GM23338 (cell line): ENCODE data around the gene SLC26A11. TPM values are rescaled to one million over a fixed set of nuclear protein-coding genes. Genes with fewer than 3 reads are reported as not detected.

Source experiments
- ATAC-seq: fragments of 200-7000 bp; cut with Tn5 transposase; 3 replicates; pipeline ENCODE4 v1.9.1; 2020
- DNase-seq: peaks from one replicate; pipeline ENCODE4 v3.0.0-alpha.2; 2015; ENCODE audit warnings: low spot score
- H2AFZ ChIP-seq: fragments of 200-600 bp; sonication (generic); 2 replicates; pipeline ENCODE4 v1.8.0; 2016; ENCODE audit warnings: antibody characterized with exemption, mild to moderate bottlenecking, moderate library complexity
- H3F3A ChIP-seq: fragments of 200-600 bp; sonication (generic); replicated peaks from 2 replicates; pipeline ENCODE4 v1.8.0; 2017; ENCODE audit warnings: antibody characterized with exemption, mixed run types, low read depth
- H3K27ac ChIP-seq: fragments of 200-600 bp; sonication (generic); 2 replicates; pipeline ENCODE4 v1.6.1; 2016; ENCODE audit warnings: low read depth
- H3K27me3 ChIP-seq: fragments of 200-600 bp; sonication (generic); 2 replicates; pipeline ENCODE4 v1.8.0; 2016; ENCODE audit warnings: mild to moderate bottlenecking, mixed run types, moderate library complexity; ENCODE audit not compliant: insufficient read depth
- H3K36me3 ChIP-seq: fragments of 200-600 bp; sonication (generic); 2 replicates; pipeline ENCODE4 v1.8.0; 2016; ENCODE audit warnings: mild to moderate bottlenecking; ENCODE audit not compliant: insufficient read depth
- H3K4me1 ChIP-seq: fragments of 200-600 bp; sonication (generic); 2 replicates; pipeline ENCODE4 v1.8.0; 2016; ENCODE audit warnings: mild to moderate bottlenecking, moderate library complexity; ENCODE audit not compliant: insufficient read depth
- H3K4me2 ChIP-seq: fragments of 200-600 bp; sonication (generic); 2 replicates; pipeline ENCODE4 v1.7.1; 2017; ENCODE audit warnings: mixed run types
- H3K4me3 ChIP-seq: fragments of 200-600 bp; sonication (generic); 2 replicates; pipeline ENCODE4 v1.6.1; 2016; ENCODE audit warnings: mixed run types
- H3K79me2 ChIP-seq: fragments of 200-600 bp; sonication (generic); replicated peaks from 2 replicates; pipeline ENCODE4 v1.8.0; 2017; ENCODE audit warnings: mild to moderate bottlenecking; ENCODE audit not compliant: insufficient read depth
- H3K9me2 ChIP-seq: fragments of 200-600 bp; sonication (generic); 2 replicates; pipeline ENCODE4 v1.8.0; 2017; ENCODE audit not compliant: insufficient read depth
- H4K20me1 ChIP-seq: fragments of 200-600 bp; sonication (generic); replicated peaks from 2 replicates; pipeline ENCODE4 v1.8.0; 2017; ENCODE audit warnings: mild to moderate bottlenecking; ENCODE audit not compliant: insufficient read depth
- H3K27ac Mint-ChIP-seq: 2 replicates; pipeline ENCODE4 v1.8.0; 2020; ENCODE audit warnings: inconsistent platforms, mild to moderate bottlenecking, moderate library complexity, mixed read lengths
- H3K27me3 Mint-ChIP-seq: 3 replicates; pipeline ENCODE4 v1.8.0; 2022; ENCODE audit warnings: low read depth, mild to moderate bottlenecking, moderate library complexity, mixed read lengths, inconsistent platforms; ENCODE audit not compliant: insufficient read depth, poor library complexity
- H3K36me3 Mint-ChIP-seq: 3 replicates; pipeline ENCODE4 v1.8.0; 2021; ENCODE audit warnings: low read depth, mild to moderate bottlenecking, inconsistent platforms, moderate library complexity, mixed read lengths
- H3K4me1 Mint-ChIP-seq: 3 replicates; pipeline ENCODE4 v1.8.0; 2020; ENCODE audit warnings: mild to moderate bottlenecking, inconsistent platforms, mixed read lengths
- H3K4me3 Mint-ChIP-seq: 3 replicates; pipeline ENCODE4 v1.8.0; 2021; ENCODE audit warnings: moderate library complexity, mild to moderate bottlenecking, inconsistent platforms, mixed read lengths
- H3K9me3 Mint-ChIP-seq: 3 replicates; pipeline ENCODE4 v1.8.0; 2020; ENCODE audit warnings: moderate library complexity, mild to moderate bottlenecking, inconsistent platforms, mixed read lengths
- CREB1 ChIP-seq: fragments of 250-450 bp; sonication (Bioruptor Pico); IDR thresholded peaks from 2 replicates; pipeline ENCODE4 v1.5.0; 2020; ENCODE audit warnings: low read depth, mild to moderate bottlenecking, moderate library complexity
- CTCF ChIP-seq, 2 experiments: fragments of 200-600 bp in 1 of 2; sonication (generic) in 1 of 2; conservative IDR thresholded peaks; 2 replicates each; pipeline versions ENCODE4 v1.5.1 to v1.6.1; 2016 to 2017; ENCODE audit warnings: antibody characterized with exemption in 2 of 2, low read depth in 2 of 2, mild to moderate bottlenecking in 2 of 2, moderate library complexity in 1 of 2
- ETS1 ChIP-seq: IDR thresholded peaks from 2 replicates; pipeline ENCODE4 v1.6.1; 2016; ENCODE audit warnings: antibody characterized with exemption
- EZH2 ChIP-seq: fragments of 200-600 bp; sonication (generic); IDR thresholded peaks from one replicate; pipeline ENCODE4 v1.8.0; 2017; ENCODE audit warnings: antibody characterized with exemption, mild to moderate bottlenecking, low read depth; ENCODE audit not compliant: unreplicated experiment
- EZH2phosphoT487 ChIP-seq: fragments of 200-600 bp; sonication (generic); IDR thresholded peaks from one replicate; pipeline ENCODE4 v1.8.1; 2018; ENCODE audit warnings: antibody characterized with exemption; ENCODE audit not compliant: unreplicated experiment
- JUNB ChIP-seq: IDR thresholded peaks from one replicate; pipeline ENCODE4 v1.6.1; 2016; ENCODE audit warnings: antibody characterized with exemption; ENCODE audit not compliant: unreplicated experiment
- NANOG ChIP-seq: IDR thresholded peaks from 2 replicates; pipeline ENCODE4 v1.6.1; 2016; ENCODE audit warnings: antibody characterized with exemption, borderline replicate concordance
- POLR2AphosphoS5 ChIP-seq: IDR thresholded peaks from 2 replicates; pipeline ENCODE4 v1.6.1; 2016; ENCODE audit warnings: antibody characterized with exemption, low read depth
- REST ChIP-seq: IDR thresholded peaks from one replicate; pipeline ENCODE4 v1.6.1; 2018; ENCODE audit warnings: antibody characterized with exemption; ENCODE audit not compliant: unreplicated experiment
- STAT1 ChIP-seq: IDR thresholded peaks from one replicate; pipeline ENCODE4 v1.6.1; 2016; ENCODE audit warnings: antibody characterized with exemption; ENCODE audit not compliant: unreplicated experiment
- ZNF114 ChIP-seq: fragments of 250-450 bp; sonication (Bioruptor Pico); IDR thresholded peaks from 2 replicates; pipeline ENCODE4 v1.5.0; 2020; ENCODE audit warnings: mild to moderate bottlenecking, moderate library complexity
- ZNF331 ChIP-seq: fragments of 250-450 bp; sonication (Bioruptor Pico); IDR thresholded peaks from 2 replicates; pipeline ENCODE4 v1.5.0; 2020; ENCODE audit warnings: low read depth, mild to moderate bottlenecking, moderate library complexity
- polyA plus RNA-seq: library from polyadenylated mRNA; unstranded; fragments of >200 nt; fragmentation: Nextera tagmentation; extraction: Ambion mirVana; gene quantifications from 2 replicates; pipeline ENCODE4 v1.2.1, GENCODE V29; 2016
- total RNA-seq: library from RNA; depleted of rRNA; stranded (reverse); fragments of >200 nt; shearing (Covaris generic); gene quantifications from 2 replicates; pipeline ENCODE4 v1.2.3, GENCODE V29; 2014
- TF ChIP-seq, protein P1 (sequence below): fragments of 250-450 bp; sonication (Bioruptor Pico); IDR thresholded peaks from 2 replicates; pipeline ENCODE4 v1.5.0; 2020; ENCODE audit warnings: mild to moderate bottlenecking, moderate library complexity

SLC26A11 gene
- total and polyA plus RNA-seq, 2 experiments from 2014 or later = 10.9 to 23.0 TPM

GRCh38 chr17:80191865-80192661 is 28.2 kb upstream of the SLC26A11 start:
- H3K27ac Mint-ChIP-seq = no peak overlapping the region
- Histone ChIP-seq H3K27me3 (no peaks in the 10 kb centered on the region), H3K4me1 (no peaks in the 10 kb centered on the region), H3K27ac (no peak overlapping the region), H3K4me2 (no peak overlapping the region), H3K79me2 (no peaks in the 10 kb centered on the region), H3K4me3 (no peak overlapping the region), H3F3A (0 out of 2 replicates have a peak, but pooled peaks cover 3% of the 10 kb centered on the region), H4K20me1 (no peaks in the 10 kb centered on the region), H2AFZ (no peak overlapping the region), H3K36me3 (no peaks in the 10 kb centered on the region), H3K9me2 (no peaks in the 10 kb centered on the region)
- H3K36me3 Mint-ChIP-seq = no peaks in the 10 kb centered on the region
- DNase-seq (no peak), ATAC-seq (no peak)
- H3K4me3 Mint-ChIP-seq = no peak overlapping the region
- peaks cover 20% of the 10 kb centered on the region for H3K27me3 Mint-ChIP-seq
- H3K4me1 Mint-ChIP-seq = peaks cover 2% of the 10 kb centered on the region; the same call in 2 of the 3 replicates
- no peaks in the 10 kb centered on the region for H3K9me3 Mint-ChIP-seq
- TF ChIP-seq, protein P1, sequence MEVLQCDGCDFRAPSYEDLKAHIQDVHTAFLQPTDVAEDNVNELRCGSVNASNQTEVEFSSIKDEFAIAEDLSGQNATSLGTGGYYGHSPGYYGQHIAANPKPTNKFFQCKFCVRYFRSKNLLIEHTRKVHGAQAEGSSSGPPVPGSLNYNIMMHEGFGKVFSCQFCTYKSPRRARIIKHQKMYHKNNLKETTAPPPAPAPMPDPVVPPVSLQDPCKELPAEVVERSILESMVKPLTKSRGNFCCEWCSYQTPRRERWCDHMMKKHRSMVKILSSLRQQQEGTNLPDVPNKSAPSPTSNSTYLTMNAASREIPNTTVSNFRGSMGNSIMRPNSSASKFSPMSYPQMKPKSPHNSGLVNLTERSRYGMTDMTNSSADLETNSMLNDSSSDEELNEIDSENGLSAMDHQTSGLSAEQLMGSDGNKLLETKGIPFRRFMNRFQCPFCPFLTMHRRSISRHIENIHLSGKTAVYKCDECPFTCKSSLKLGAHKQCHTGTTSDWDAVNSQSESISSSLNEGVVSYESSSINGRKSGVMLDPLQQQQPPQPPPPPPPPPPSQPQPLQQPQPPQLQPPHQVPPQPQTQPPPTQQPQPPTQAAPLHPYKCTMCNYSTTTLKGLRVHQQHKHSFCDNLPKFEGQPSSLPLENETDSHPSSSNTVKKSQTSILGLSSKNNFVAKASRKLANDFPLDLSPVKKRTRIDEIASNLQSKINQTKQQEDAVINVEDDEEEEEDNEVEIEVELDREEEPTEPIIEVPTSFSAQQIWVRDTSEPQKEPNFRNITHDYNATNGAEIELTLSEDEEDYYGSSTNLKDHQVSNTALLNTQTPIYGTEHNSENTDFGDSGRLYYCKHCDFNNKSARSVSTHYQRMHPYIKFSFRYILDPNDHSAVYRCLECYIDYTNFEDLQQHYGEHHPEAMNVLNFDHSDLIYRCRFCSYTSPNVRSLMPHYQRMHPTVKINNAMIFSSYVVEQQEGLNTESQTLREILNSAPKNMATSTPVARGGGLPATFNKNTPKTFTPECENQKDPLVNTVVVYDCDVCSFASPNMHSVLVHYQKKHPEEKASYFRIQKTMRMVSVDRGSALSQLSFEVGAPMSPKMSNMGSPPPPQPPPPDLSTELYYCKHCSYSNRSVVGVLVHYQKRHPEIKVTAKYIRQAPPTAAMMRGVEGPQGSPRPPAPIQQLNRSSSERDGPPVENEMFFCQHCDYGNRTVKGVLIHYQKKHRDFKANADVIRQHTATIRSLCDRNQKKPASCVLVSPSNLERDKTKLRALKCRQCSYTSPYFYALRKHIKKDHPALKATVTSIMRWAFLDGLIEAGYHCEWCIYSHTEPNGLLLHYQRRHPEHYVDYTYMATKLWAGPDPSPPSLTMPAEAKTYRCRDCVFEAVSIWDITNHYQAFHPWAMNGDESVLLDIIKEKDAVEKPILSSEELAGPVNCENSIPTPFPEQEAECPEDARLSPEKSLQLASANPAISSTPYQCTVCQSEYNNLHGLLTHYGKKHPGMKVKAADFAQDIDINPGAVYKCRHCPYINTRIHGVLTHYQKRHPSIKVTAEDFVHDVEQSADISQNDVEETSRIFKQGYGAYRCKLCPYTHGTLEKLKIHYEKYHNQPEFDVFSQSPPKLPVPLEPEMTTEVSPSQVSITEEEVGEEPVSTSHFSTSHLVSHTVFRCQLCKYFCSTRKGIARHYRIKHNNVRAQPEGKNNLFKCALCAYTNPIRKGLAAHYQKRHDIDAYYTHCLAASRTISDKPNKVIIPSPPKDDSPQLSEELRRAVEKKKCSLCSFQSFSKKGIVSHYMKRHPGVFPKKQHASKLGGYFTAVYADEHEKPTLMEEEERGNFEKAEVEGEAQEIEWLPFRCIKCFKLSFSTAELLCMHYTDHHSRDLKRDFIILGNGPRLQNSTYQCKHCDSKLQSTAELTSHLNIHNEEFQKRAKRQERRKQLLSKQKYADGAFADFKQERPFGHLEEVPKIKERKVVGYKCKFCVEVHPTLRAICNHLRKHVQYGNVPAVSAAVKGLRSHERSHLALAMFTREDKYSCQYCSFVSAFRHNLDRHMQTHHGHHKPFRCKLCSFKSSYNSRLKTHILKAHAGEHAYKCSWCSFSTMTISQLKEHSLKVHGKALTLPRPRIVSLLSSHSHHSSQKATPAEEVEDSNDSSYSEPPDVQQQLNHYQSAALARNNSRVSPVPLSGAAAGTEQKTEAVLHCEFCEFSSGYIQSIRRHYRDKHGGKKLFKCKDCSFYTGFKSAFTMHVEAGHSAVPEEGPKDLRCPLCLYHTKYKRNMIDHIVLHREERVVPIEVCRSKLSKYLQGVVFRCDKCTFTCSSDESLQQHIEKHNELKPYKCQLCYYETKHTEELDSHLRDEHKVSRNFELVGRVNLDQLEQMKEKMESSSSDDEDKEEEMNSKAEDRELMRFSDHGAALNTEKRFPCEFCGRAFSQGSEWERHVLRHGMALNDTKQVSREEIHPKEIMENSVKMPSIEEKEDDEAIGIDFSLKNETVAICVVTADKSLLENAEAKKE (CRISPR knock-in tag) = no peak
- TF ChIP-seq ETS1 (no peak), EZH2phosphoT487 (no peak), JUNB (no peak), NANOG (no peak), STAT1 (no peak), CTCF (conservative IDR thresholded peaks at IDR 0.05; ENCODE audit: low read depth in 2 of 2) (no peak), POLR2AphosphoS5 (no peak), ZNF331 (CRISPR knock-in tag) (no peak), ZNF114 (CRISPR knock-in tag) (no peak), CREB1 (CRISPR knock-in tag) (no peak), EZH2 (no peak), REST (no peak)
